HEK293 (cell line): ENCODE results near the gene CLN6.

Experiments used
- CTCF ChIA-PET: fragments of 350-600 bp; formaldehyde crosslinking; extraction: SDS; loops from one replicate; lab custom pipeline; 2021; ENCODE audit warnings: antibody characterized with exemption; lab: Yijun Ruan, JAX
- POLR2A ChIA-PET: fragments of 300-600 bp; formaldehyde crosslinking; extraction: SDS; loops from one replicate; lab custom pipeline; 2020; ENCODE audit warnings: antibody characterized with exemption, inconsistent platforms; lab: Yijun Ruan, JAX
- H3K27ac ChIP-seq: fragments of 200-500 bp; sonication (Bioruptor generic); 2 replicates; pipeline ENCODE4 v1.5.1; 2014; ENCODE audit warnings: low read depth, low read length, control low read depth, inconsistent platforms; ENCODE audit errors: extremely low read depth
- H3K36me3 ChIP-seq, 2 experiments: fragments of 200-500 bp in 1 of 2; sonication (Bioruptor generic) in 1 of 2; 1 replicate in 1 of 2; 2 replicates in 1 of 2; pipeline ENCODE4 v1.5.1; 2014 to 2017; ENCODE audit warnings: inconsistent platforms in 2 of 2, low read length in 2 of 2; ENCODE audit not compliant: control insufficient read depth in 2 of 2, insufficient read depth in 1 of 2
- H3K4me1 ChIP-seq: fragments of 200-500 bp; sonication (Bioruptor generic); 2 replicates; pipeline ENCODE4 v1.5.1; 2014; ENCODE audit warnings: mild to moderate bottlenecking, low read length, inconsistent platforms; ENCODE audit not compliant: control insufficient read depth, insufficient read depth
- H3K4me3 ChIP-seq: 2 replicates; pipeline ENCODE4 v1.5.1; 2011; ENCODE audit warnings: low read depth, mild to moderate bottlenecking, control low read depth, low read length, moderate library complexity
- H3K9me3 ChIP-seq: fragments of 200-500 bp; sonication (Bioruptor generic); 2 replicates; pipeline ENCODE4 v1.5.1; 2014; ENCODE audit warnings: low read depth, low read length, inconsistent platforms; ENCODE audit not compliant: control insufficient read depth, insufficient read depth
- BCL11B ChIP-seq: fragments of 450-650 bp; formaldehyde crosslinking; IDR thresholded peaks from 2 replicates; pipeline ENCODE4 v1.5.1; 2016; ENCODE audit warnings: low read depth, missing biosample characterization, missing genetic modification characterization
- CTCF ChIP-seq: fragments of 450-650 bp; formaldehyde crosslinking; IDR thresholded peaks from 2 replicates; pipeline ENCODE4 v1.5.1; 2016; ENCODE audit warnings: missing biosample characterization, missing genetic modification characterization
- GLIS2 ChIP-seq: fragments of 450-650 bp; formaldehyde crosslinking; IDR thresholded peaks from 2 replicates; pipeline ENCODE4 v1.5.1; 2016; ENCODE audit warnings: missing biosample characterization, missing genetic modification characterization
- KLF10 ChIP-seq: fragments of 450-650 bp; IDR thresholded peaks from 2 replicates; pipeline ENCODE4 v1.5.1; 2018; ENCODE audit warnings: missing biosample characterization, mild to moderate bottlenecking, missing genetic modification characterization
- SALL2 ChIP-seq: fragments of 450-650 bp; formaldehyde crosslinking; IDR thresholded peaks from 2 replicates; pipeline ENCODE4 v1.5.0; 2017; ENCODE audit warnings: missing biosample characterization, mild to moderate bottlenecking, missing genetic modification characterization, borderline replicate concordance
- SCRT1 ChIP-seq: fragments of 450-650 bp; formaldehyde crosslinking; IDR thresholded peaks from 2 replicates; pipeline ENCODE4 v1.5.1; 2016; ENCODE audit warnings: missing biosample characterization, missing genetic modification characterization, borderline replicate concordance
- SCRT2 ChIP-seq: fragments of 450-650 bp; formaldehyde crosslinking; IDR thresholded peaks from 2 replicates; pipeline ENCODE4 v1.5.1; 2016; ENCODE audit warnings: missing biosample characterization, missing genetic modification characterization
- YY1 ChIP-seq: fragments of 450-650 bp; formaldehyde crosslinking; IDR thresholded peaks from 2 replicates; pipeline ENCODE4 v1.5.1; 2018; ENCODE audit warnings: missing biosample characterization, missing genetic modification characterization
- YY2 ChIP-seq: fragments of 450-650 bp; formaldehyde crosslinking; IDR thresholded peaks from 2 replicates; pipeline ENCODE4 v1.5.1; 2016; ENCODE audit warnings: missing biosample characterization, missing genetic modification characterization
- ZBTB1 ChIP-seq: fragments of 450-650 bp; formaldehyde crosslinking; IDR thresholded peaks from 2 replicates; pipeline ENCODE4 v1.5.1; 2016; ENCODE audit warnings: missing biosample characterization, missing genetic modification characterization
- ZBTB17 ChIP-seq: fragments of 450-650 bp; formaldehyde crosslinking; IDR thresholded peaks from 2 replicates; pipeline ENCODE4 v1.5.1; 2016; ENCODE audit warnings: missing biosample characterization, missing genetic modification characterization
- ZBTB20 ChIP-seq: fragments of 450-650 bp; formaldehyde crosslinking; IDR thresholded peaks from 2 replicates; pipeline ENCODE4 v1.5.1; 2016; ENCODE audit warnings: missing biosample characterization, missing genetic modification characterization
- ZNF138 ChIP-seq: fragments of 450-650 bp; formaldehyde crosslinking; IDR thresholded peaks from 2 replicates; pipeline ENCODE4 v1.5.1; 2016; ENCODE audit warnings: missing biosample characterization, missing genetic modification characterization, borderline replicate concordance
- ZNF157 ChIP-seq: fragments of 450-650 bp; formaldehyde crosslinking; IDR thresholded peaks from 2 replicates; pipeline ENCODE4 v1.5.1; 2016; ENCODE audit warnings: missing biosample characterization, missing genetic modification characterization
- ZNF19 ChIP-seq: fragments of 450-650 bp; formaldehyde crosslinking; IDR thresholded peaks from 2 replicates; pipeline ENCODE4; 2016; ENCODE audit warnings: missing biosample characterization, missing genetic modification characterization, low read depth
- ZNF23 ChIP-seq: fragments of 450-650 bp; formaldehyde crosslinking; IDR thresholded peaks from 2 replicates; pipeline ENCODE4 v1.5.1; 2016; ENCODE audit warnings: missing biosample characterization, missing genetic modification characterization, borderline replicate concordance
- ZNF423 ChIP-seq: fragments of 450-650 bp; formaldehyde crosslinking; IDR thresholded peaks from 2 replicates; pipeline ENCODE4 v1.5.1; 2016; ENCODE audit warnings: missing biosample characterization, missing genetic modification characterization
- ZNF473 ChIP-seq: fragments of 450-650 bp; formaldehyde crosslinking; IDR thresholded peaks from 2 replicates; pipeline ENCODE4 v1.5.1; 2017; ENCODE audit warnings: missing biosample characterization, missing genetic modification characterization
- ZNF621 ChIP-seq: fragments of 450-650 bp; formaldehyde crosslinking; IDR thresholded peaks from 2 replicates; pipeline ENCODE4 v1.5.1; 2017; ENCODE audit warnings: missing biosample characterization, missing genetic modification characterization
- ZNF645 ChIP-seq: fragments of 450-650 bp; formaldehyde crosslinking; IDR thresholded peaks from 2 replicates; pipeline ENCODE4; 2016; ENCODE audit warnings: missing biosample characterization, missing genetic modification characterization
- ZNF658 ChIP-seq: fragments of 450-650 bp; formaldehyde crosslinking; IDR thresholded peaks from 2 replicates; pipeline ENCODE4; 2016; ENCODE audit warnings: missing biosample characterization, missing genetic modification characterization
- ZNF670 ChIP-seq: fragments of 450-650 bp; formaldehyde crosslinking; IDR thresholded peaks from 2 replicates; pipeline ENCODE4 v1.5.1; 2016; ENCODE audit warnings: missing biosample characterization, missing genetic modification characterization, low read depth
- ZNF837 ChIP-seq: fragments of 450-650 bp; formaldehyde crosslinking; IDR thresholded peaks from 2 replicates; pipeline ENCODE4 v1.5.1; 2016; ENCODE audit warnings: missing biosample characterization, missing genetic modification characterization
- ZSCAN23 ChIP-seq: fragments of 450-650 bp; formaldehyde crosslinking; IDR thresholded peaks from 2 replicates; pipeline ENCODE4 v1.5.1; 2016; ENCODE audit warnings: missing biosample characterization, missing genetic modification characterization
- TF ChIP-seq, protein P1 (sequence below): fragments of 450-650 bp; formaldehyde crosslinking; optimal IDR thresholded peaks from 2 replicates; pipeline ENCODE3; 2016; ENCODE audit warnings: missing biosample characterization, mild to moderate bottlenecking, missing genetic modification characterization
- TF ChIP-seq, protein P2 (sequence below): fragments of 450-650 bp; formaldehyde crosslinking; IDR thresholded peaks from 2 replicates; pipeline ENCODE4 v1.5.1; 2016; ENCODE audit warnings: missing biosample characterization, missing genetic modification characterization

CLN6 gene

GRCh38 chr15:68278595-68279405, 49.3 kb upstream of the CLN6 start (continued):
- TF ChIP-seq SALL2 (tag by site-specific recombination) (no peak), KLF10 (peak; percentile 87), ZSCAN23 (peak; percentile 16; the same call in 1 of the 2 replicates), ZBTB17 (tag by site-specific recombination) (peak; percentile 100), ZBTB1 (tag by site-specific recombination) (no peak), ZNF658 (tag by site-specific recombination) (no peak), YY2 (tag by site-specific recombination) (no peak), ZNF138 (no peak), GLIS2 (tag by site-specific recombination) (no peak; the same call in 1 of the 2 replicates)

- Histone ChIP-seq H3K9me3 (no peaks in the 10 kb centered on the region), H3K4me3 (peak overlapping the region; percentile 95), H3K36me3 (peaks cover 0 to 9% of the 10 kb centered on the region in 2 experiments; a peak in 2 of 3 replicates), H3K4me1 (peaks cover 13% of the 10 kb centered on the region; the same call in 1 of the 2 replicates), H3K27ac (peak overlapping the region; percentile 97)
- POLR2A ChIA-PET = interaction anchor here (0.9 to 1.3 kb wide), 10 partner anchors 10 to 224 kb away, joined by 3 to 14 read pairs (median 3); partner anchors contain the start of gene PIAS1
- TF ChIP-seq ZNF19 (tag by site-specific recombination) (no peak), BCL11B (tag by site-specific recombination) (peak; percentile 30; the same call in 1 of the 2 replicates), ZNF473 (tag by site-specific recombination) (no peak), ZNF670 (tag by site-specific recombination) (no peak), CTCF (tag by site-specific recombination) (peak; percentile 97), YY1 (tag by site-specific recombination) (peak; percentile 83; the same call in 1 of the 2 replicates), ZNF645 (tag by site-specific recombination) (0 out of 2 replicates have a peak, but pooled peaks have one; percentile 29), ZNF621 (no peak), ZNF157 (tag by site-specific recombination) (no peak), SCRT1 (tag by site-specific recombination) (peak; percentile 76), ZBTB20 (no peak), ZNF837 (0 out of 2 replicates have a peak, but pooled peaks have one; percentile 42), ZNF23 (no peak), SCRT2 (peak; percentile 42), ZNF423 (tag by site-specific recombination) (no peak)
- TF ChIP-seq, protein P1, sequence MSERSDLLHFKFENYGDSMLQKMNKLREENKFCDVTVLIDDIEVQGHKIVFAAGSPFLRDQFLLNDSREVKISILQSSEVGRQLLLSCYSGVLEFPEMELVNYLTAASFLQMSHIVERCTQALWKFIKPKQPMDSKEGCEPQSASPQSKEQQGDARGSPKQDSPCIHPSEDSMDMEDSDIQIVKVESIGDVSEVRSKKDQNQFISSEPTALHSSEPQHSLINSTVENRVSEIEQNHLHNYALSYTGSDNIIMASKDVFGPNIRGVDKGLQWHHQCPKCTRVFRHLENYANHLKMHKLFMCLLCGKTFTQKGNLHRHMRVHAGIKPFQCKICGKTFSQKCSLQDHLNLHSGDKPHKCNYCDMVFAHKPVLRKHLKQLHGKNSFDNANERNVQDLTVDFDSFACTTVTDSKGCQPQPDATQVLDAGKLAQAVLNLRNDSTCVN (tag by site-specific recombination) = peak; percentile 3
- TF ChIP-seq, protein P2, sequence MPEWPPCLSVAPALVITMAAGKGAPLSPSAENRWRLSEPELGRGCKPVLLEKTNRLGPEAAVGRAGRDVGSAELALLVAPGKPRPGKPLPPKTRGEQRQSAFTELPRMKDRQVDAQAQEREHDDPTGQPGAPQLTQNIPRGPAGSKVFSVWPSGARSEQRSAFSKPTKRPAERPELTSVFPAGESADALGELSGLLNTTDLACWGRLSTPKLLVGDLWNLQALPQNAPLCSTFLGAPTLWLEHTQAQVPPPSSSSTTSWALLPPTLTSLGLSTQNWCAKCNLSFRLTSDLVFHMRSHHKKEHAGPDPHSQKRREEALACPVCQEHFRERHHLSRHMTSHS (tag by site-specific recombination) = no peak
- CTCF ChIA-PET = interaction anchor here (1.5 to 3.8 kb wide), 2 partner anchors 14 to 25 kb away, joined by 5 to 19 read pairs; no protein-coding TSS in a partner anchor
Measured at GRCh38 chr15:68278345-68278594, 48.7 kb upstream of the CLN6 start.
